Endothelial cell of umbilical vein (primary cell): Measurements from ENCODE around the gene KRTAP10-12. TPM values are rescaled to one million over a fixed set of nuclear protein-coding genes. Genes with fewer than 3 reads are reported as not detected.

Experiments
- BruUV-seq: library from RNA; stranded (reverse); fragments of 400-500 nt; replicated peaks from 2 replicates; lab custom pipeline; 2021; lab: Mats Ljungman, UMichigan
- CTCF ChIA-PET: fragments of 300-600, 350-600 bp; sonication (Branson Sonifier 250); formaldehyde crosslinking; loops from one replicate; lab custom pipeline; 2021; ENCODE audit warnings: antibody characterized with exemption, inconsistent platforms; lab: Charles Lee
- POLR2A ChIA-PET: fragments of 300-600, 350-600 bp; sonication (Branson Sonifier 250); formaldehyde crosslinking; loops from one replicate; lab custom pipeline; 2021; ENCODE audit warnings: antibody characterized with exemption, inconsistent platforms; lab: Charles Lee
- DNase-seq: peaks from one replicate; pipeline ENCODE4 v3.0.0-alpha.2; 2011; ENCODE audit warnings: low read depth, low spot score
- FAIRE-seq: peaks from 2 replicates; lab custom pipeline; 2011; peaks lifted over from hg19 to GRCh38; lab: Jason Lieb, UNC
- H2AFZ ChIP-seq: 2 replicates; pipeline ENCODE4 v1.6.0; 2012; ENCODE audit warnings: low read depth, low read length, control low read depth, inconsistent platforms
- H3K27ac ChIP-seq: 2 replicates; pipeline ENCODE4 v1.5.1; 2011; ENCODE audit warnings: low read depth, mild to moderate bottlenecking, control low read depth, low read length, moderate library complexity; ENCODE audit not compliant: insufficient read depth
- H3K27me3 ChIP-seq, 2 experiments: 2 replicates each; pipeline versions ENCODE4 v1.6.0 to v1.6.1; 2011; ENCODE audit warnings: low read length in 2 of 2, mixed read lengths in 1 of 2; ENCODE audit not compliant: control insufficient read depth in 2 of 2, insufficient read depth in 2 of 2
- H3K36me3 ChIP-seq, 2 experiments: 2 replicates in 1 of 2; 3 replicates in 1 of 2; pipeline ENCODE4 v1.5.1; 2011; ENCODE audit warnings: low read length in 2 of 2, mild to moderate bottlenecking in 1 of 2, moderate library complexity in 1 of 2; ENCODE audit not compliant: control insufficient read depth in 2 of 2, insufficient read depth in 2 of 2; ENCODE audit errors: extremely low read depth in 1 of 2
- H3K4me1 ChIP-seq: 3 replicates; pipeline ENCODE4 v1.5.1; 2011; ENCODE audit warnings: mild to moderate bottlenecking, low read length; ENCODE audit not compliant: control insufficient read depth, insufficient read depth; ENCODE audit errors: extremely low read depth
- H3K4me2 ChIP-seq: 2 replicates; pipeline ENCODE4 v1.6.1; 2011; ENCODE audit warnings: low read length, control low read depth, mixed read lengths; ENCODE audit not compliant: insufficient read depth
- H3K4me3 ChIP-seq, 3 experiments: fragments of 200-600 bp in 1 of 3; sonication (generic), shearing (Covaris generic) in 1 of 3; replicated peaks in 1 of 3; 2 replicates each; pipeline ENCODE4 v1.5.1; 2011 to 2016; ENCODE audit warnings: control low read depth in 3 of 3, low read length in 3 of 3, mild to moderate bottlenecking in 2 of 3, inconsistent platforms in 1 of 3, low read depth in 1 of 3, moderate library complexity in 1 of 3; ENCODE audit not compliant: insufficient read depth in 1 of 3
- H3K79me2 ChIP-seq: 2 replicates; pipeline ENCODE4 v1.6.0; 2012; ENCODE audit warnings: low read length, inconsistent platforms; ENCODE audit not compliant: control insufficient read depth, insufficient read depth
- H3K9ac ChIP-seq: replicated peaks from 2 replicates; pipeline ENCODE3; 2011; ENCODE audit warnings: low read length, control low read depth; ENCODE audit not compliant: insufficient read depth; ENCODE audit errors: extremely low read depth
- H3K9me1 ChIP-seq: replicated peaks from 3 replicates; pipeline ENCODE4 v1.6.0; 2011; ENCODE audit warnings: mild to moderate bottlenecking, low read length; ENCODE audit not compliant: control insufficient read depth, insufficient read depth; ENCODE audit errors: extremely low read depth
- H3K9me3 ChIP-seq: replicated peaks from 2 replicates; pipeline ENCODE4 v1.5.1; 2012; ENCODE audit warnings: low read length, inconsistent platforms; ENCODE audit not compliant: control insufficient read depth, insufficient read depth
- H4K20me1 ChIP-seq: replicated peaks from 2 replicates; pipeline ENCODE3; 2011; ENCODE audit warnings: mild to moderate bottlenecking, low read length; ENCODE audit not compliant: control insufficient read depth, insufficient read depth; ENCODE audit errors: extremely low read depth
- EZH2 ChIP-seq: IDR thresholded peaks from 2 replicates; pipeline ENCODE4 v1.6.1; 2012; ENCODE audit warnings: borderline replicate concordance, low read depth, mild to moderate bottlenecking, moderate library complexity, low read length, inconsistent platforms; ENCODE audit not compliant: severe bottlenecking
- FOS ChIP-seq: IDR thresholded peaks from 2 replicates; pipeline ENCODE4 v1.6.1; 2011; ENCODE audit warnings: mild to moderate bottlenecking, low read length, moderate library complexity, borderline replicate concordance; ENCODE audit not compliant: insufficient read depth
- GATA2 ChIP-seq: IDR thresholded peaks from 2 replicates; pipeline ENCODE4 v1.7.0; 2011; ENCODE audit warnings: low read depth, mild to moderate bottlenecking, moderate library complexity, mixed read lengths, low read length; ENCODE audit not compliant: insufficient read length, insufficient read depth
- JUN ChIP-seq: IDR thresholded peaks from 2 replicates; pipeline ENCODE4 v1.6.1; 2011; ENCODE audit warnings: borderline replicate concordance, low read depth; ENCODE audit not compliant: insufficient read length, insufficient read depth
- MAX ChIP-seq: IDR thresholded peaks from 2 replicates; pipeline ENCODE4 v1.6.1; 2011; ENCODE audit not compliant: insufficient read depth, insufficient read length
- MYC ChIP-seq: IDR thresholded peaks from one replicate; pipeline ENCODE4 v1.6.1; 2011; ENCODE audit warnings: mild to moderate bottlenecking, low read depth, low read length
- POLR2A ChIP-seq: IDR thresholded peaks from 2 replicates; pipeline ENCODE4 v1.6.1; 2012; ENCODE audit warnings: low read depth, mild to moderate bottlenecking, control low read depth, low read length
- POLR2AphosphoS5 ChIP-seq: IDR thresholded peaks from 2 replicates; pipeline ENCODE4 v1.6.1; 2012; ENCODE audit warnings: low read depth, mild to moderate bottlenecking, control low read depth, low read length, moderate library complexity; ENCODE audit not compliant: insufficient read depth
- dilution Hi-C: fragments of 300-500 bp; cut with MboI; formaldehyde crosslinking; loops from one replicate; pipeline ENCODE4 v1.15.0; 2019; ENCODE audit warnings: low sequenced_read_pairs; ENCODE audit not compliant: extremely low pct_ligation_motif_present
- intact Hi-C: fragments of 100-400 bp; cut with micrococcal nuclease; formaldehyde crosslinking; loops from one replicate; pipeline ENCODE4 v1.10.0; 2022
- polyA plus RNA-seq, 4 experiments: library from polyadenylated mRNA; depleted of rRNA in 3 of 4; stranded (reverse) in 3 of 4; unstranded in 1 of 4; fragments of >200 nt; gene quantifications; 2 replicates each; pipeline versions ENCODE4 v1.2.1 to v1.2.3, GENCODE V29; 2011 to 2012; ENCODE audit warnings: missing spikeins in 1 of 4
- total RNA-seq: library from RNA; stranded (reverse); gene quantifications from 2 replicates; pipeline ENCODE4 v1.2.3, GENCODE V29; 2021
- TF ChIP-seq, protein P1 (sequence below), 2 donors: IDR thresholded peaks; 1 replicate in 1 of 2; 2 replicates in 1 of 2; pipeline ENCODE4 v1.5.1; 2011; ENCODE audit warnings: low read length in 2 of 2, mild to moderate bottlenecking in 2 of 2, moderate library complexity in 2 of 2, control low read depth in 1 of 2, inconsistent platforms in 1 of 2, low read depth in 1 of 2; ENCODE audit not compliant: insufficient read depth in 1 of 2; ENCODE audit errors: extremely low read depth in 1 of 2

The KRTAP10-12 gene
- total and polyA plus RNA-seq, 2 donors (not counting 3 experiments of a cell fraction or from before 2014, with no cell fraction given): not detected

- no TSS peak for BruUV-seq
These were observed 5.4 kb downstream of the KRTAP10-12 start for GRCh38 chr21:44702111-44702972.

GRCh38 chr21:44702973-44703730 is 6.2 kb downstream of the KRTAP10-12 start:
- H3K9ac ChIP-seq: no peak overlapping the region
- H2AFZ ChIP-seq: no peak overlapping the region
- no TSS peak for BruUV-seq
- dilution Hi-C loops: no loop called here
- no peak overlapping the region for H3K4me2 ChIP-seq
- H4K20me1 ChIP-seq: no peaks in the 10 kb centered on the region
- H3K4me3 ChIP-seq: no peak overlapping the region
- no peaks in the 10 kb centered on the region for H3K4me1 ChIP-seq
- no peaks in the 10 kb centered on the region for H3K9me3 ChIP-seq
- TF ChIP-seq MAX: no peak
- no peak for TF ChIP-seq FOS
- TF ChIP-seq MYC: no peak
- no peak for TF ChIP-seq POLR2AphosphoS5
- TF ChIP-seq, protein P1, sequence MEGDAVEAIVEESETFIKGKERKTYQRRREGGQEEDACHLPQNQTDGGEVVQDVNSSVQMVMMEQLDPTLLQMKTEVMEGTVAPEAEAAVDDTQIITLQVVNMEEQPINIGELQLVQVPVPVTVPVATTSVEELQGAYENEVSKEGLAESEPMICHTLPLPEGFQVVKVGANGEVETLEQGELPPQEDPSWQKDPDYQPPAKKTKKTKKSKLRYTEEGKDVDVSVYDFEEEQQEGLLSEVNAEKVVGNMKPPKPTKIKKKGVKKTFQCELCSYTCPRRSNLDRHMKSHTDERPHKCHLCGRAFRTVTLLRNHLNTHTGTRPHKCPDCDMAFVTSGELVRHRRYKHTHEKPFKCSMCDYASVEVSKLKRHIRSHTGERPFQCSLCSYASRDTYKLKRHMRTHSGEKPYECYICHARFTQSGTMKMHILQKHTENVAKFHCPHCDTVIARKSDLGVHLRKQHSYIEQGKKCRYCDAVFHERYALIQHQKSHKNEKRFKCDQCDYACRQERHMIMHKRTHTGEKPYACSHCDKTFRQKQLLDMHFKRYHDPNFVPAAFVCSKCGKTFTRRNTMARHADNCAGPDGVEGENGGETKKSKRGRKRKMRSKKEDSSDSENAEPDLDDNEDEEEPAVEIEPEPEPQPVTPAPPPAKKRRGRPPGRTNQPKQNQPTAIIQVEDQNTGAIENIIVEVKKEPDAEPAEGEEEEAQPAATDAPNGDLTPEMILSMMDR (IDR thresholded peaks at IDR 0.05; ENCODE audit: extremely low read depth in 1 of 2, insufficient read depth in 1 of 2, low read depth in 1 of 2, low read length in 2 of 2): no peak
- TF ChIP-seq GATA2: no peak
- no peak for TF ChIP-seq EZH2
- no peak for TF ChIP-seq POLR2A
- TF ChIP-seq JUN: no peak
- DNase-seq (no peak), FAIRE-seq (no peak)
- no peaks in the 10 kb centered on the region for H3K36me3 ChIP-seq
- no peak overlapping the region for H3K27ac ChIP-seq
- POLR2A ChIA-PET: no interaction called here
- H3K9me1 ChIP-seq: no peaks in the 10 kb centered on the region
- peaks cover 50% of the 10 kb centered on the region in 2 experiments for H3K27me3 ChIP-seq
- CTCF ChIA-PET: interaction anchor here (1.1 kb wide), 1 partner anchor 39 kb away, joined by 3 read pairs; no protein-coding TSS in a partner anchor
- intact Hi-C loops: no loop called here
- no peaks in the 10 kb centered on the region for H3K79me2 ChIP-seq

More at GRCh38 chr21:44702111-44702972, 5.4 kb downstream of the KRTAP10-12 start:
- Histone ChIP-seq H3K9ac (no peak overlapping the region), H3K79me2 (no peaks in the 10 kb centered on the region), H3K36me3 (no peaks in the 10 kb centered on the region), H3K4me1 (no peaks in the 10 kb centered on the region), H2AFZ (no peak overlapping the region), H3K9me3 (no peaks in the 10 kb centered on the region), H3K27ac (no peak overlapping the region), H3K4me3 (no peak overlapping the region), H3K9me1 (no peaks in the 10 kb centered on the region), H4K20me1 (no peaks in the 10 kb centered on the region), H3K4me2 (no peak overlapping the region), H3K27me3 (peaks cover 49 to 51% of the 10 kb centered on the region in 2 experiments)
- ChIA-PET CTCF (interaction anchor here (1.1 to 1.2 kb wide), 3 partner anchors 10 to 91 kb away, joined by 3 read pairs; no protein-coding TSS in a partner anchor), POLR2A (no interaction called here)
- DNase-seq (no peak), FAIRE-seq (no peak)
- dilution Hi-C loops (no loop called here), intact Hi-C loops (no loop called here)
- no peak for TF ChIP-seq MAX
- TF ChIP-seq JUN: no peak
- TF ChIP-seq POLR2A: no peak
